Stimulated activated CD4-positive, alpha-beta T cell treated with anti-CD3 and anti-CD28 coated beads, TNF-alpha, amount 100 ng/mL, for 1 hour (primary cell): Measurements from ENCODE around the gene PPP1R16B.

ENCODE experiments used
- DNase-seq, 3 donors: peaks; one replicate each; pipeline ENCODE4 v3.0.0-alpha.2; 2020; ENCODE audit warnings: low read depth in 3 of 3, low spot score in 1 of 3

The PPP1R16B gene

GRCh38 chr20:38825901-38826625, 20.6 kb downstream of the PPP1R16B start:
- DNase-seq, result no peak

GRCh38 chr20:38827770-38828281, 22.3 kb downstream of the PPP1R16B start:
- DNase-seq, result no peak

DNA sequence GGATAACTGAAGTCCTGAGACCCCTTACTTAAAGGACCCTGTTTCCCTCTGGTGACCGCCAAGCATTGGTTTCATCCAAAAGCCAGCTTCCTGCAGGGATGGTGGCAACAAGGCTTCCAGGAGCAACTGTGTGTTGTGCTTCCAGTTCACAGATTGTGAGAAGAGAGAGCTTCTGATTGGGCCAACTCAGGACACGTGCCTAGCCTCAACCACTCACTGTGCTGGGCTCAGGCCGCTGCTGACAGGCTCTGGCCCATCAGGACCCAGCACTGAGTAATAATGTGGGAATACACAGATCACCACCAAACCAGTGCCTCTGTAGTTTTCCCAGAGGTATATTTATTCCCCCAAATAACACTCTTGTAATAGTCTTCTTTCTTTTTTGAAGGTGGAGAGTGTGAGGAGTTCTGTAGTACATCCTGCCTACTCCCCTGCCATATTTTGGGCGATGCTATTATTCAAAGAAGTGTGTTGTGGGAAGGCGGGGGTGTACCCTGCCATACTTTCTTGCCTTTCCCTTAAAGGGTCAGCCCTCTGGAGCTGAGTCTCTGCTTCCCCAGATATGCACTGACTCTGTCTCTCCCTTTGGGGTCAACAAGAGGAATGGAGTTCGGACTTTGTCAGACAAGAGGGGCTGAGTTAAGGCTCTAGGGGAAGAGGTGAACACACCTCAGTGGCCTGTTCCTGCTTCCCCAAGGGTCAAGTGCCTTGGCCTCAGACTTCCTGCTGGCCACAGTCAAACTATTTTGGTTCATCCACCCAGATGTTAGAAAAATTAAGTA, 23.2 kb downstream of the PPP1R16B start:
- no peak for DNase-seq

- no peak for DNase-seq
Measured at GRCh38 chr20:38829296-38829875, 23.9 kb downstream of the PPP1R16B start.

GRCh38 chr20:38830356-38830755, 24.9 kb downstream of the PPP1R16B start:
- DNase-seq, result no peak

DNA sequence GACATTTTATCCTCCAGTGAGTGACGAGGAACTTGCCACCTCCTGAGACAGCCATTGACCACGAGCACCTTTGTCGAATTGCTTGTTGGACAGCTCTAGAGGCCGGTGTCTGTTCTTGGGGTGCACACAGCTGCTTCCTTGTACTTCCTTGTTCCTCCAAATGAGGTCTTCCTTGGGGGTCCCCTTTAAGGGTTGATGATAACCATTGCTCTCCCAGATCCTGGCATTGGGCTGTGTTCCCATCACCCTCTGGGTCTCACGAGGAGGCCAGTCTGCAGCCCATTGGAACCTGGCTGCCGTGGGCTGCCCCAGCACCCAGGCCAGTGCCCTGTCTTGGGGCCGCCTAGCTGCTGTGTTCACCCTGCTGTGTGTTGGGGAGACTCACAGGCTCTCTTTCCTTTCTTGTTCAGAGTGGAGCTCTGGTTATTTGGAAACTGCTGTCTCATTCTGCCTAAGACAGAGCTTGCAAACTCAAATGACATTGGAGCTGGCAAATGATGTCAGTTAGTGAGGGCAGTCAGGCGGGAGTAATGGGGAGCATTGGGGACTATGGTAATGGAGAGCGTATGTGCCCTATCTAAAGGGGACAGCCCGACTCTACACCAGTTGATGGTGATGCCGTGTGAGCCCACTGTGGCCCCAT, 25.7 kb downstream of the PPP1R16B start:
- no peak for DNase-seq

GRCh38 chr20:38831995-38832620, 26.6 kb downstream of the PPP1R16B start:
- DNase-seq, result no peak

GRCh38 chr20:38833154-38833856, 27.8 kb downstream of the PPP1R16B start:
- DNase-seq, result no peak

DNA sequence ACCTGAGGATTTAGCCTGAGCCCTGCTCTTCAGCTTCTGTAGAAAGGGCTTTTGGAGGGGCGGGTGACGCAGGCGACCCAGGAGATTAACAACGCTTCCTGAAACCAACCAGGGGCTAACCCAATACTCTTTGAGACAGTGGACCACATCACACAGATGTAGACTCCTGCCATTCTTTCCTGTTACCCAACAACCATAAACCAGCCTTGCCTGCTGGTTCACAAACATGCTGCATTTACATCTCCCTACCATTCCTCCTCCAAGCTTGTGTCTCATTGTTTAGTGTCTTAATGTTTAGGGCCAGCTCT, 28.3 kb downstream of the PPP1R16B start:
- no peak for DNase-seq

DNA sequence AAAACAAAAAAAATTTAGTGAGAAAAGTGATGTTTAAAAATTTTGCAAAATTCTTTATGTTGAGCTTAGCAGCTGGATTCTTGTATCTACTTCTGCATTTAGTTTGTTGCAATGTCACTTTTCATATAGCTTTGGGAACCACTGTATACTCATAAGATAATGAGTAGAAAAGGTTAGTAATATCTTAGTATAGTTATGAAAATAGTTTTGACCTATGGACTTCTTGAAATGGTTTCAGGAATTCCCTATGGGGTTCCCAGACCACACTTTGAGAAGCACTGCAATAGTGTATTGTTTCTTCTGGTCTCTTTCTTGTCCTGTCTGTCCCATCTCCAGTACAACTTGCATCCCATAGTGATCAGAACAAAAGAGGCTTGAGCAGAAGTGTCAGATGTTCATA, 29.4 kb downstream of the PPP1R16B start:
- DNase-seq, result no peak

DNA sequence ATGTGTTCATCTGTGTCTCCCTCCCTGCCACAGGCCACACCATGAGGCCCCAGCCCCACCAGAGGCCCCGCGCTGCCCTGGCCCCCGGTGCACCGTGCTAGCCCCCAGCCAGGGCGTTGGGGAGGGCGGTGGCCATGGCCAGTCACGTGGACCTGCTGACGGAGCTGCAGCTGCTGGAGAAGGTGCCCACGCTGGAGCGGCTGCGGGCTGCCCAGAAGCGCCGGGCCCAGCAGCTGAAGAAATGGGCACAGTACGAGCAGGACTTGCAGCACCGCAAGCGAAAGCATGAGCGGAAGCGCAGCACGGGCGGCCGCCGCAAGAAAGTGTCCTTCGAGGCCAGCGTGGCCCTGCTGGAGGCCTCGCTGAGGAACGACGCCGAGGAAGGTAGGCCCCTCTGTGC, 30.3 kb downstream of the PPP1R16B start:
- DNase-seq, result no peak

GRCh38 chr20:38836991-38837390, 31.5 kb downstream of the PPP1R16B start:
- DNase-seq, result no peak

DNA sequence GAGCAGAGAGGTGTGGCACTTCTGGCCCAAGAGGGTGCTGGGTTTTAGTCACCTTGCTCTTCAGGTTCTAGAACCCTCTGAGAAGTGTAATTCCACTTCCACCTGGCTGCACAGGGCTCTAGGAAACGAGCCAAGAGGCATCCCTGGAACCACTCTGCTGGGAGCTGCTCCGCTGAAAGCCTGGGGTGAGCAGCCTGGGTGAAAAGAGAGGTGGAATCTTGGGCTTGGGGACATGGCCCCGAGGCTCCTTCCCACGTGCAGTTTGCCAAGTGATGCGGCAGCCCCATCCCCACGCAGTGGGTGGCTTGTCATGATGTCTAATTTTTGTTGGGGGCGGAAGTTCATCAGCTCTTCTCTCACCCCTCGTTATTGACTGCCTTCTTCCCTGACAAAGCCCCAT, 32.8 kb downstream of the PPP1R16B start:
- no peak for DNase-seq

- DNase-seq, result no peak
Measured at GRCh38 chr20:38839563-38839962, 34.1 kb downstream of the PPP1R16B start.

DNA sequence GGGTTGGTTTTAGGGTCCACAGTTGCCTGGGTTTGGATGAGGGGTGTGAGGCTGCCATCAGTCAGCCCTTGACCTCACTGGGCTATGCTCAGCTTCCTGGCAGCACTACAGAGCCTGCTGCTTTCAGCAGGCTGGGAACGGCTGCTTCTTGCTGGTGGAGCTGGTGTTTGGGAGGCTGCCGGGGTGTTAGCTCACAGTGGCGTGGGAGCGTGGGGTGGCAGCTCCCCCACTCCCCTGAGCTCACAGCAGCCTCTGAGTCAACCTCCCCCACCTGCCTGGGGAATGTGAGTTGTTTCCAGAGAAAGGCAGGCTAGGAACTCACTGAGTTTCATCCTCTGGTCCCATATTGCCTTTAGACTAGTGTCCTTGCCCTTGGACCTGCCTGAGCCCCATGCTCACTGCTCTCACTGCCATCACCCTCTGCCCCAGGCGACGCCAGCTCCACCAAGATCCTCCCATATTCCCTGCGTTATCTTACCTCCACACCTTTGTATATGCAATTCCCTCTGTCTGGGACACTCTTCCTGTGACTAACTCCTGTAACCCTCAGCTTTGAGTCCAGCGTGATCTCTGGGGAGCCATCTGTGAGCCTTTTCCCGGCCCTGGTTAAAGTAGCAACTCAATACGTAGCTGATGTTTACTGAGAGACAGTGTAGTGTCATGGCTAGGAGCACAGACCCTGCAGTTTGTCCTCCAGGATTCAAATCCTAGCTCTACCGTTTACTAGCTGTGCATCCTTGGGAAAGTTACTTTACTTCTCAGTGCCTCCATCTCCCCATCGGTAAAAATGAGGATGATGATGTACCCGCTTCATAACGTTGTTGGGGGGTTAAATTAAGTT, 34.8 kb downstream of the PPP1R16B start:
- no peak for DNase-seq

GRCh38 chr20:38840894-38841470, 35.5 kb downstream of the PPP1R16B start:
- no peak for DNase-seq

DNA sequence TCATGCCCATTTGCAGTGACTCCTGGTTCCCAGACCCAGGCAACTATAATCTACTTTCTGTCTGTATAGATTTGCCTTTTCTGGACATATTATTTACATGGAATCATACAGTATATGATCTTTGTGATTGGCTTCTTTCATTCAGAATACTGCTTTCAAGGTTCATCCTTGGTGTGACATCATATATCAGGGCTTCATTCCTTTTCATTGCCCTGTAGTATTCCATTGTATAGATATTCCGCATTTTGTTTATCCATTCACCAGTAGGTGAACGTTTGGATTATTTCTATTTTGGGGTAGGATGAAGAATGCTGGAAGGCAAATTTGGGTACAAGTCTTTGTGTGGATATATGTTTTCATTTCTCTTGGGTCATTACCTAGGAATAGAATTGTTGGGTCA, 36.1 kb downstream of the PPP1R16B start:
- DNase-seq, result no peak

DNA sequence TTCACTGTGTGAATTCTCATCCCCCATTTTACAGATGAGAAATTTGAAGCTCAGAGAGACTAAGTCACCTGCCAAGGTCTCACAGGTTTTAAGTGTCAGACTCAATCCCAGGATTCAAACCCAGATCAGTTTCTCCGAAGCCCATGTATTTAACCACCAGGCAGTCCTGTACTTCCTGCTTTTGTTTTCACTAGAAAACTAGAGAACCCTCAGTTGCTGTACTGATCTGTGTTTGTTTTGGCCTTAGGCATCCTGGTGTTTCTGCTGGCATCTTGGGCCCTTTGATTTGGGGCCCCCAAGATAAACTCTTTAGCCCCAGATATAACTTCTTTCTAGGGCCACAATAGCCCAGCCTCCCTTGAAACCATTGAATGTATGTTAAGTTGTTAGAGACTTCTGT, 36.5 kb downstream of the PPP1R16B start:
- no peak for DNase-seq

GRCh38 chr20:38842558-38842981, 37.1 kb downstream of the PPP1R16B start:
- DNase-seq, result peak in 1 of 3 donors; percentile 62
